GM12865 (cell line): ENCODE measurements around the gene SPTSSB.
A peak's percentile ranks its signal among the peaks of the same experiment; 100 is the strongest.

Experiments
- DNase-seq: peaks from one replicate; pipeline ENCODE4 v3.0.0; 2010; ENCODE audit warnings: low read depth
- H3K4me3 ChIP-seq: 2 replicates; pipeline ENCODE4 v1.5.1; 2011; ENCODE audit warnings: mild to moderate bottlenecking, low read depth, low read length, control low read depth
- TF ChIP-seq, protein P1 (sequence below): IDR thresholded peaks from 2 replicates; pipeline ENCODE4 v1.5.1; 2011; ENCODE audit warnings: low read length, control low read depth, low read depth, inconsistent platforms; ENCODE audit not compliant: insufficient read depth; ENCODE audit errors: missing control alignments

The SPTSSB gene

DNA sequence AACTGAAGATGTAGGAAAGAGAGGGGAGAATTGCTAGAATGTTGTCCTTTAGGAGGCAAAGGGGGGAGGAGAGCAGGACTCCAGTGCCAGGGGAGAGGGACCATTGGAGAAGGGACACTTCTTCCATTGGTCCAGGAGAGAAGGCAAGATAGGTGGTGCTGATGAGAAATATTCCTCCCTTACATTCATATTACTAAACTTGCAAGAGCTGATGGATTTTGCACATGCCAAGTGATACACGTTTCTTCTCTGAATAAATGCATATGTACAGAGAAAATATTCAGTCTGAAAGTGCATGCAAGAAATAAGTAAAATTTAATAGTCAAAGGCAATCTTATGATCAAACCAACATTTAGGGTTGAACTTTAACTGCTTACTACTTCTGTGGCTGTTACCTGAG is 21.5 kb upstream of the SPTSSB start:
- TF ChIP-seq, protein P1, sequence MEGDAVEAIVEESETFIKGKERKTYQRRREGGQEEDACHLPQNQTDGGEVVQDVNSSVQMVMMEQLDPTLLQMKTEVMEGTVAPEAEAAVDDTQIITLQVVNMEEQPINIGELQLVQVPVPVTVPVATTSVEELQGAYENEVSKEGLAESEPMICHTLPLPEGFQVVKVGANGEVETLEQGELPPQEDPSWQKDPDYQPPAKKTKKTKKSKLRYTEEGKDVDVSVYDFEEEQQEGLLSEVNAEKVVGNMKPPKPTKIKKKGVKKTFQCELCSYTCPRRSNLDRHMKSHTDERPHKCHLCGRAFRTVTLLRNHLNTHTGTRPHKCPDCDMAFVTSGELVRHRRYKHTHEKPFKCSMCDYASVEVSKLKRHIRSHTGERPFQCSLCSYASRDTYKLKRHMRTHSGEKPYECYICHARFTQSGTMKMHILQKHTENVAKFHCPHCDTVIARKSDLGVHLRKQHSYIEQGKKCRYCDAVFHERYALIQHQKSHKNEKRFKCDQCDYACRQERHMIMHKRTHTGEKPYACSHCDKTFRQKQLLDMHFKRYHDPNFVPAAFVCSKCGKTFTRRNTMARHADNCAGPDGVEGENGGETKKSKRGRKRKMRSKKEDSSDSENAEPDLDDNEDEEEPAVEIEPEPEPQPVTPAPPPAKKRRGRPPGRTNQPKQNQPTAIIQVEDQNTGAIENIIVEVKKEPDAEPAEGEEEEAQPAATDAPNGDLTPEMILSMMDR: no peak
- no peak for DNase-seq
- H3K4me3 ChIP-seq: no peak overlapping the region

DNA sequence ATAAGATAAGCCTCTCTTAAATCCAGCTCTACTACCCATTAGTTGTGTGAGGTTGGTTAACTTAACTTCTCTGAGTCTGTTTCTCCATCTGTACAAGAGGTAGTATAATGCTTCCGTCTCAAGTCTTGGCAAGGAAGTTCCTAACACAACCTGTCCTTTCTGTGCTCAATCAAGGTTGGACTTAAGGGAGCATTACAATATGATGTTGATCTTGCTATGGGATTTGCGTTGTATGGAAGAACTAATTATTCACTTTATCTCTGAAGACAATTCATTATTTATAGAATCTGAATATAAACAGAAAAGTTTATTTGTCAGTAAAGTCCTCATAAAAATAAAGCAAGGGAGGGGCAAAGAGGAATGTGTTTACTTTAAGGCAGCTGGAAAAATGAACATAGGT is 18.9 kb upstream of the SPTSSB start:
- no peak for DNase-seq
- TF ChIP-seq, protein P1: no peak
- no peak overlapping the region for H3K4me3 ChIP-seq

DNA sequence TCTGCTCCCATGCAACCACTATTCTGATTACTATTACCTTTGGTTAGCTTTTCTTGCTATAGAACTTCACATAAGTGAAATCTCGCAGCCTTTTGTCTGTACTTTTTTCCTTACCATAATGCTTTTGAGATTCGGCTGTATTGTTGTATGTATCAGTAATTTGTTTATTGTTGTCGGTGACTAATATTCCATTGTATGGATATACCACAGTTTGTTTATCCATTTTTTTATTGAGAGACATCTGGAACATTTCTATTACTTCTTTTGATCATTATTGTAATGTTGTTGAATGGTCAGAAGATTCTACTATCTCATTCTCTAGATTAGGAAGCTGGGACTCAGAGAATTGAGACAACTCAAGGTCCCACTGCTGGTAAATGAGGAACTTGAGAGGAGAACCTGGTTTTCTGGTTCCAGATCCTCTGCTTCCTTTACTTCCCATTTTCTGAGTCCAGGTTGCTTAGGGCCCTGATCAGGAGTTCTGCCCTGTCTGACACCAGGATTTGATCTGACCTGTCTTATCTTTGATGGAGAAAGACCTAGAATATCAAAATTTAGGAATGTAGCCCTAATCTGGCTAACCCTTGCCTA is 18.2 kb upstream of the SPTSSB start:
- DNase-seq: no peak
- TF ChIP-seq, protein P1: no peak
- H3K4me3 ChIP-seq: no peak overlapping the region

DNA sequence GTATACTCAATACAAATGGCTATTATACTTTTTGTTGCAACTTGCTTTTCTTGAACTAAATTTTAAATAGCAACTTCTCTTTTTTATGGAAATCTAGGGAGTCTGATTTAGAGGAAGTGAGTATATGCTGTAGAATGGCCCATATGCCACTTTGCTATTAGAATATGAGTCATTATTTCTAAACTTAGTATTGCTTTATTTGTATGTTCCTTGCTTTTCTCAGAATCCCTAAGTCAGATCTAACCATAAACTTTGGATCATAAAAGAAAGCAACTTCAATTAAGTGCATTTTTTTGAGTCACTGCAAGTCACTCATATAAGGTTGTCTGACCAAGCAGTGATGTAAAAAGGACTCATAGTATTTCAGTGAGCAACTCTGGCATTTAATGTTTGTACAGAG is 17.5 kb upstream of the SPTSSB start:
- TF ChIP-seq, protein P1: no peak
- DNase-seq: no peak
- no peak overlapping the region for H3K4me3 ChIP-seq

DNA sequence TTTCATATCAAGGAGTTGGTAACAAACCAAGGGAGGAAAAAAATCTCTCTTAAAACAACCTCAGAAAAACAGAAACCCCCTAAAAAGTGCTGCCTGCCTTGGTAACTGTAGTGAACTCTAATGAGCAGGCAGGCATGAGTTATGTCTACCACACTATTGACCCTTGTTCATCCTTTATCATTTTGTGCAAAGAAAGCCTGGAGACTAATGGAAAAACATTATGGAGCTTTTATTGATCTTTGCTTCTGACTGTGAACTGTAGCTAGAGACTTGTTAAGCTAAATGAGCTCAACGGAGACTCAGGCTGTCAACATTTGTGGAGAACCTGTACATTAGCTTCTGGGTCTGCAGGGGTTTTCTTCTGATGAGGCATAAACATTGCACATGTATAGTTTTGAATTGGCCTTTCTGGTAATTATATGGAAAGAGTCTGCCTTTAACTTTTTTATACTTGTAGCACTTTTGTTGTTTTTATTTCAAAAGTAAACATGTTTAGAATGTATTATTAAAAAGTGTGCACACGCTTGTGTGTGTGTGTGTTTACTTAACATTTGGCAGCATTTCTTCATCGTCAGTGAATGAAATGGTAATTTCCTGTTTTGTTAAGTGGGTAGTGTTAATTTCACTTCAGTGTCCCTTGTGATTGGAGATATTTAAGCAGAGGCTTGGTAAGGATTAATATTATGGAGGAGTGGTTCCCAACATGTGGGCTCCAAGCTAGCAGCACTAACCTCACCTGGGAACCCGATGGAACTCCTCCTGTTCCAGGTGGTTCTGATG is 15.9 kb upstream of the SPTSSB start:
- no peak overlapping the region for H3K4me3 ChIP-seq
- no peak for DNase-seq
- TF ChIP-seq, protein P1: no peak

DNA sequence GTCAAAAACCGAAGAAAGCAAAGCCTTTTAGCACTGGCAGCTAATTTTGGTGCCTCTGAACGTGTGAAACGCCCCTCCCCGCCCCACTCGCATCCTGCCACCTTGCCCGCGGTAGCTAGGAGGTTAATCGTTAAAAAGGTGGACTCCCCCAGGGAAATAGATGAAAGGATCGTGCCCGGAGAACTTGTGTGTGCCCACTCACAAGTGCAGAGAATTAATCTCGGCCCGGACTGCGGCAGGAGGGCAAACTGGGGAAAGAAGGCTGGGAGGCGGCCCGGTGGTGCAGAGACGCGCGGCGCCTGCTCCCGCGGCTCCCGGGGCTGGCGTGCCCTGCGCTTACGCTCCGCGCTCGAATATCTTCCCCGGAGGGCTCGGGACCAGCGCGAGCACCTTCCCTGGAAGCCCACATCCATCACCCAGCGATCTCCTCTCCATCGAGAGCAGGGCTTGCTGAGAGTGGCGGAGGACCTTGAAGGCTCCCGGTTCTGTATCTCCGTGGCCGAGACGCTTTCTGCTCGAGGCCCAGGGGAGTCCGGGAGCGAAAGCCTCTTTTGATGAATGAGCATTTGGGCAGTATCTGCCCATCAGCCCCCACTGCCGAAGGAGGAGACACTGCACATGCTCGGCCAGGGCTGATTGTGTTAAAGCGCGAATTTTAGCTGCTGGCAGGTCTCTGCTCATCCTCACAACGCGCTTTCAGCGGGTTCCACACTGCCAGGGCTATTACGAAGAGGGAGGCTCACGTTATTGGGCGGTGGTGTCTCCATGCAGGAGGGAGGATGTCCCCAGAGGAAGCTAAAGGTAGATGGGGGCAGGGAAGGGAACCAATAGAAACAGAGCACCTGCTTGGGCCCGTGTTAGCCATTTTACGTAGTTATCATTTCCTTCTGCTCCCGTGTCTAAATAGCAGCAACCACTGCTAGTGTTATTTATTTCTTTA is 1.3 kb upstream of the SPTSSB start:
- peak; percentile 3 for DNase-seq
- peak overlapping the region; percentile 29 for H3K4me3 ChIP-seq
- TF ChIP-seq, protein P1: no peak
